HFF-Myc (cell line): ENCODE data around the gene IL1RAPL1.

ENCODE experiments used
- DNase-seq: peaks from one replicate; pipeline ENCODE4 v3.0.0-alpha.2; 2011; ENCODE audit warnings: low read depth; ENCODE audit errors: extremely low read depth
- H3K4me3 ChIP-seq: replicated peaks from 2 replicates; pipeline ENCODE4 v1.5.1; 2011; ENCODE audit warnings: low read depth, mild to moderate bottlenecking, control low read depth, low read length
- TF ChIP-seq, protein P1 (sequence below): IDR thresholded peaks from 2 replicates; pipeline ENCODE4 v1.5.1; 2012; ENCODE audit warnings: mild to moderate bottlenecking, low read depth, low read length, control low read depth; ENCODE audit errors: missing control alignments

IL1RAPL1 gene

DNA sequence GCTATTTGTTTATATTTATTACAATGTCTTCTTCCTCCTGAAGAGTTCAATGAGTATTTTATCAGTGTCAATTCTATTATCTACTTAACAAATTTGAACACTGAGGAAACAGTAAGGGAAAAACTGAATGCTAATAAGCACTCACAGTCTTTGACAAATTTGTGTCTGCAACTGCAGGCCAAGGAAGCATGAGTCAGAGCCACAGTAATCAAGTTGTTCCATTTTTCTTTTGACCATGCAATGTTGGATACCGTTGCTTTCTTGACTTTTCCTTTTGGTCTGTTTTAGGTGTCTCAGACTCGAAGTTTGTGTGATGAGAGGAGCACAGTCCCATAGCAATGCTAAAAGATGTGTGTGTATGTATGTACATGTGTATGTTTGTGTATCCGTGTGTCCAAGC lies 359.6 kb downstream of the IL1RAPL1 start:
- TF ChIP-seq, protein P1, sequence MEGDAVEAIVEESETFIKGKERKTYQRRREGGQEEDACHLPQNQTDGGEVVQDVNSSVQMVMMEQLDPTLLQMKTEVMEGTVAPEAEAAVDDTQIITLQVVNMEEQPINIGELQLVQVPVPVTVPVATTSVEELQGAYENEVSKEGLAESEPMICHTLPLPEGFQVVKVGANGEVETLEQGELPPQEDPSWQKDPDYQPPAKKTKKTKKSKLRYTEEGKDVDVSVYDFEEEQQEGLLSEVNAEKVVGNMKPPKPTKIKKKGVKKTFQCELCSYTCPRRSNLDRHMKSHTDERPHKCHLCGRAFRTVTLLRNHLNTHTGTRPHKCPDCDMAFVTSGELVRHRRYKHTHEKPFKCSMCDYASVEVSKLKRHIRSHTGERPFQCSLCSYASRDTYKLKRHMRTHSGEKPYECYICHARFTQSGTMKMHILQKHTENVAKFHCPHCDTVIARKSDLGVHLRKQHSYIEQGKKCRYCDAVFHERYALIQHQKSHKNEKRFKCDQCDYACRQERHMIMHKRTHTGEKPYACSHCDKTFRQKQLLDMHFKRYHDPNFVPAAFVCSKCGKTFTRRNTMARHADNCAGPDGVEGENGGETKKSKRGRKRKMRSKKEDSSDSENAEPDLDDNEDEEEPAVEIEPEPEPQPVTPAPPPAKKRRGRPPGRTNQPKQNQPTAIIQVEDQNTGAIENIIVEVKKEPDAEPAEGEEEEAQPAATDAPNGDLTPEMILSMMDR = no peak
- no peak for DNase-seq
- H3K4me3 ChIP-seq = no peak overlapping the region

DNA sequence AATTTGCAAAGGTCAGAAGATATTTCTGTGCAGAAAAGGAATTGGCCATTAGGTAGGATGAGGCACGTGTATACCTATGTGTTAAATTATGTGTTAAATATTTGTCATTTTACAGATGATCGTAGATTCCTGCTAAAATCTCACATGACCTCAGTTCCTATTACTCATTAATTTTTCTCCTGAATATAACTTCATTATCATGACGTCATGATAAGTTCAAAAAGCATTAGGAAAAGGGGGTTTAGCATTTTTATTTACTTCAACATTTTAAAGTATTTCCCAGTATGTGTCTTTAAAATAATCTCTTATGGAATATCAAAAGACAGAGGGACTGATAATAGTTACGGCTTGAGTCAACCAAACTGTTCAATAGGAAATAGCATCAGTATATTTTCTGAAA lies 372.8 kb downstream of the IL1RAPL1 start:
- H3K4me3 ChIP-seq = no peak overlapping the region
- TF ChIP-seq, protein P1 = no peak
- no peak for DNase-seq

DNA sequence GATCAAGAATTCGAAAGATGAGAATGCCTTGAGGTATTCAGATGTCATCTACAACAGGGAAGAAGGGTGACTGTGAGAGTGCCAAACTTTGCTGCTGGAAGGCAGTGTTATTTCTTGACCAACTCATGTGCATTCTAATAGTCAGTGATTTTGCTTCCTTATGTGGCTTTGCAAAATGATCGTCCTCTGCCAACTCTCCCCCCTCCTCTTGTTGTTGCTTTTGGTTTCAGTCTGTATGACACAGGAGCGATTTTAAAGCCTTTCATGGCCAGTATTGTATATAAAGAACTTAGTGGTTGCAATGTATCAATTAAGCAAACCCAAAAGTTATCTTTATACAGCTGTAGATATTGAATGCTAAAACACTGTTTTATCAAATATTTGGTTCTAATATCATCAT lies 379.1 kb downstream of the IL1RAPL1 start:
- no peak overlapping the region for H3K4me3 ChIP-seq
- DNase-seq = no peak
- TF ChIP-seq, protein P1 = no peak

DNA sequence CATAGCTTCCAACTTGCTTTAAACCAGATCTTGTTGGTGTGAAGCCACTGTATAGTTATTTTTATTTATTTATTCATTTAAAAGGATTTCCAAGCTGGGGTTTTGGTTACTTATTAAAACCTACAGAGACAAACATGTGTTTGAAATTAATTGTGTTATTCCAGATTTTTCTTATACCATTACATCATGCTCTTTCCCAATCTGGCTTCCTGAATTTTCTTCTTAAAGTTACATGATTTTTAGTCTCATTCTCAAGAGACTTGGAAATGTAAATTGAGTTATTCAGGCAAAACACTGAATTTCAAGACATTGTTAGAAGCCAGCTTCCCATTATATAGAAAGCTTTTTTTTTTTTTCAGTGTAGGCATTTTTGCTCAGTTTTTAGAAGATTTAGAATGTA lies 381.9 kb downstream of the IL1RAPL1 start:
- no peak for DNase-seq
- TF ChIP-seq, protein P1 = no peak
- no peak overlapping the region for H3K4me3 ChIP-seq

DNA sequence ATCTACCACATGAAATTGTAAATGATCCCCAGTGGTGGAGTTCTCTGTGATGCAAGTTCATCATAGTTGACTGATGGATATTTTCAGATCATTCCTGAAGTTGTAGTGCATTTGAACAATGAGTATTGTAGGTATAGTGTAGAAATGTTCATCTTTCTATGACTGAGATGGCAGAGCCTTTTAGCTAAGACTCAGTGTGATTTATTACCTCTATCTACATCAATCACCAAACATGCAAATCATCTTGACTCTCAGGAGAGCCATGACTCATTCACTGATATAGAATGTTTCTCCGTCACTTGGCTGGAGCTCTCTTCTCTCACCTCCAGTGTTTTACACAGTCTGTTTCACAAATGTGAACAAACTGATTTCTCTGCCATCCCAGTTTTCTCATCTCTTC lies 392.6 kb downstream of the IL1RAPL1 start:
- H3K4me3 ChIP-seq = no peak overlapping the region
- no peak for DNase-seq
- TF ChIP-seq, protein P1 = no peak

DNA sequence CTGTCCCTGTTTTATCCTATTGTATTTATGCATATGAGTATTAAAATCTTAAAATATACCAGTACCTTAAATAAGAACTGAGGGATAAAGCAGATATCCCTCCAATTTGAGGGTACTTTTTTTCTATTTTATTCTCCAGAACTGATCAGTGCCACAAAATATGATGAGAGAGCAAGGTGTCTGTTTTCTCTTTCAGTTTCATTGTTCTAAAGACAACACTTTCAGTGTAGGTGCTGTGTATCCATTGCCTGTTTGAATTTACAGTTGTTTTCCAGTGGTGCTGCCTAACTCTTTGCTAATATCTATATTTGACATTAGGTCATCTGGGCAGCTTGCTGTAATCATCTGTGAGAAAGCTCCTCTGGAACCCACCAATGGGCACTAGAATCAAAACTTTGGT lies 394.7 kb downstream of the IL1RAPL1 start:
- DNase-seq = no peak
- H3K4me3 ChIP-seq = no peak overlapping the region
- TF ChIP-seq, protein P1 = no peak

DNA sequence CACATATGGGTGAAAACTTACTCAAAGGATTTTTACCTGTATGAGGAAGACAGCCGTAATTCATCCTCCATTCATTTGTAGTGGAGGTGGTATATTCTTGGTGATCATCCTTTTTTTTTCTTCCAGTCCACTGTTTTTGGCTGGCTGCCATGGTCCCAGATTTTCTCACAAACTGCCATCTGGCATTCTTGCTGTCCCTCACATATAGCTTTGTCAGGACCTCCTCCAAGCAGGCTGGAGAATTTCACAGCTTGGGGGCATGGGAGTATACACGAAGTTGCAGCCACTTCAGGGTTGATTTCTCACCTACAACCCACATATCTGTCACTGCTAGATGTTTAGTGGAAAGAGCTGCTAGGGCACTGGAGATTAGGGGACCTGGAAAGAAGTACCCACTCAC lies 401.0 kb downstream of the IL1RAPL1 start:
- TF ChIP-seq, protein P1 = no peak
- no peak overlapping the region for H3K4me3 ChIP-seq
- no peak for DNase-seq
